GM23338 (cell line): ENCODE data around the gene DNAI2. TPM values are rescaled to one million over a fixed set of nuclear protein-coding genes. Genes with fewer than 3 reads are reported as not detected.

Source experiments
- ATAC-seq: fragments of 200-7000 bp; cut with Tn5 transposase; 3 replicates; pipeline ENCODE4 v1.9.1; 2020
- DNase-seq: peaks from one replicate; pipeline ENCODE4 v3.0.0-alpha.2; 2015; ENCODE audit warnings: low spot score
- H2AFZ ChIP-seq: fragments of 200-600 bp; sonication (generic); 2 replicates; pipeline ENCODE4 v1.8.0; 2016; ENCODE audit warnings: antibody characterized with exemption, mild to moderate bottlenecking, moderate library complexity
- H3F3A ChIP-seq: fragments of 200-600 bp; sonication (generic); replicated peaks from 2 replicates; pipeline ENCODE4 v1.8.0; 2017; ENCODE audit warnings: antibody characterized with exemption, mixed run types, low read depth
- H3K27ac ChIP-seq: fragments of 200-600 bp; sonication (generic); 2 replicates; pipeline ENCODE4 v1.6.1; 2016; ENCODE audit warnings: low read depth
- H3K27me3 ChIP-seq: fragments of 200-600 bp; sonication (generic); 2 replicates; pipeline ENCODE4 v1.8.0; 2016; ENCODE audit warnings: mild to moderate bottlenecking, mixed run types, moderate library complexity; ENCODE audit not compliant: insufficient read depth
- H3K36me3 ChIP-seq: fragments of 200-600 bp; sonication (generic); 2 replicates; pipeline ENCODE4 v1.8.0; 2016; ENCODE audit warnings: mild to moderate bottlenecking; ENCODE audit not compliant: insufficient read depth
- H3K4me1 ChIP-seq: fragments of 200-600 bp; sonication (generic); 2 replicates; pipeline ENCODE4 v1.8.0; 2016; ENCODE audit warnings: mild to moderate bottlenecking, moderate library complexity; ENCODE audit not compliant: insufficient read depth
- H3K4me2 ChIP-seq: fragments of 200-600 bp; sonication (generic); 2 replicates; pipeline ENCODE4 v1.7.1; 2017; ENCODE audit warnings: mixed run types
- H3K4me3 ChIP-seq: fragments of 200-600 bp; sonication (generic); 2 replicates; pipeline ENCODE4 v1.6.1; 2016; ENCODE audit warnings: mixed run types
- H3K79me2 ChIP-seq: fragments of 200-600 bp; sonication (generic); replicated peaks from 2 replicates; pipeline ENCODE4 v1.8.0; 2017; ENCODE audit warnings: mild to moderate bottlenecking; ENCODE audit not compliant: insufficient read depth
- H3K9me2 ChIP-seq: fragments of 200-600 bp; sonication (generic); 2 replicates; pipeline ENCODE4 v1.8.0; 2017; ENCODE audit not compliant: insufficient read depth
- H4K20me1 ChIP-seq: fragments of 200-600 bp; sonication (generic); replicated peaks from 2 replicates; pipeline ENCODE4 v1.8.0; 2017; ENCODE audit warnings: mild to moderate bottlenecking; ENCODE audit not compliant: insufficient read depth
- H3K27ac Mint-ChIP-seq: 2 replicates; pipeline ENCODE4 v1.8.0; 2020; ENCODE audit warnings: inconsistent platforms, mild to moderate bottlenecking, moderate library complexity, mixed read lengths
- H3K27me3 Mint-ChIP-seq: 3 replicates; pipeline ENCODE4 v1.8.0; 2022; ENCODE audit warnings: low read depth, mild to moderate bottlenecking, moderate library complexity, mixed read lengths, inconsistent platforms; ENCODE audit not compliant: insufficient read depth, poor library complexity
- H3K36me3 Mint-ChIP-seq: 3 replicates; pipeline ENCODE4 v1.8.0; 2021; ENCODE audit warnings: low read depth, mild to moderate bottlenecking, inconsistent platforms, moderate library complexity, mixed read lengths
- H3K4me1 Mint-ChIP-seq: 3 replicates; pipeline ENCODE4 v1.8.0; 2020; ENCODE audit warnings: mild to moderate bottlenecking, inconsistent platforms, mixed read lengths
- H3K4me3 Mint-ChIP-seq: 3 replicates; pipeline ENCODE4 v1.8.0; 2021; ENCODE audit warnings: moderate library complexity, mild to moderate bottlenecking, inconsistent platforms, mixed read lengths
- H3K9me3 Mint-ChIP-seq: 3 replicates; pipeline ENCODE4 v1.8.0; 2020; ENCODE audit warnings: moderate library complexity, mild to moderate bottlenecking, inconsistent platforms, mixed read lengths
- CREB1 ChIP-seq: fragments of 250-450 bp; sonication (Bioruptor Pico); IDR thresholded peaks from 2 replicates; pipeline ENCODE4 v1.5.0; 2020; ENCODE audit warnings: low read depth, mild to moderate bottlenecking, moderate library complexity
- JUNB ChIP-seq: IDR thresholded peaks from one replicate; pipeline ENCODE4 v1.6.1; 2016; ENCODE audit warnings: antibody characterized with exemption; ENCODE audit not compliant: unreplicated experiment
- NANOG ChIP-seq: IDR thresholded peaks from 2 replicates; pipeline ENCODE4 v1.6.1; 2016; ENCODE audit warnings: antibody characterized with exemption, borderline replicate concordance
- POLR2AphosphoS5 ChIP-seq: IDR thresholded peaks from 2 replicates; pipeline ENCODE4 v1.6.1; 2016; ENCODE audit warnings: antibody characterized with exemption, low read depth
- STAT1 ChIP-seq: IDR thresholded peaks from one replicate; pipeline ENCODE4 v1.6.1; 2016; ENCODE audit warnings: antibody characterized with exemption; ENCODE audit not compliant: unreplicated experiment
- ZNF114 ChIP-seq: fragments of 250-450 bp; sonication (Bioruptor Pico); IDR thresholded peaks from 2 replicates; pipeline ENCODE4 v1.5.0; 2020; ENCODE audit warnings: mild to moderate bottlenecking, moderate library complexity
- polyA plus RNA-seq: library from polyadenylated mRNA; unstranded; fragments of >200 nt; fragmentation: Nextera tagmentation; extraction: Ambion mirVana; gene quantifications from 2 replicates; pipeline ENCODE4 v1.2.1, GENCODE V29; 2016
- total RNA-seq: library from RNA; depleted of rRNA; stranded (reverse); fragments of >200 nt; shearing (Covaris generic); gene quantifications from 2 replicates; pipeline ENCODE4 v1.2.3, GENCODE V29; 2014
- TF ChIP-seq, protein P1 (sequence below): fragments of 250-450 bp; sonication (Bioruptor Pico); IDR thresholded peaks from 2 replicates; pipeline ENCODE4 v1.5.0; 2020; ENCODE audit warnings: mild to moderate bottlenecking, moderate library complexity
- TF ChIP-seq, protein P2 (sequence below): IDR thresholded peaks from one replicate; pipeline ENCODE4 v1.6.1; 2018; ENCODE audit warnings: antibody characterized with exemption; ENCODE audit not compliant: unreplicated experiment

The DNAI2 gene
- total and polyA plus RNA-seq, 2 experiments from 2014 or later = 0.21 TPM; not detected in 1

DNA sequence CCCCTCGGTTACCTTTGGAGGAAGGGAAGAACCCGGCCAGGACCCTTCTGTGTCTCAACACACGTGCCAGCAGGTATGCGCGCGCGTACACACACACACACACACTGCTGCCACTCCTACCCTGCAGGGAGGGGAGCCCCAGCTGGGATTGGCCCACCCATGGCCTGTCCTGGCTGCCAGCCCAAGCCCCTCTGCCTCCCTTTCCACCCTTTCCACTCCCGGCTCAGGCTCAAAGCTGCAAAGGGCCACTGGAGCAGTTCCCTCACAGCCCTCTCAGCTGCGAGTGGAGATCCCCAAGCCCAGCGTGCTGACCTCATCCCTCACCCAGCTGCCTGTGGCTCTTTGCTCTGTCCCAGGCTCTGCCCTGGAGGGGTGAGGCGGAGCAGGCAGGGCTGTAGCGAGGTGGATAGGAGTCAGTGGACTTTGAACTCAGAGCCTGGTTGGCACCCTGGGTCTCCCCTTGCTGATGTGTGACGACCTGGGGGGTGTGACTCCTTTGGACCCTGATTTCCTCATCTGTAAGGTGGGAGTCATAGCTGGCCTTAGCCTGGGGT lies 66.5 kb downstream of the DNAI2 start:
- ATAC-seq = peak; percentile 14
- no peaks in the 10 kb centered on the region for H3K36me3 Mint-ChIP-seq
- no peaks in the 10 kb centered on the region for H3F3A ChIP-seq
- H3K27me3 Mint-ChIP-seq = peaks cover 7% of the 10 kb centered on the region
- no peak overlapping the region for H2AFZ ChIP-seq
- no peak for TF ChIP-seq JUNB
- TF ChIP-seq, protein P1, sequence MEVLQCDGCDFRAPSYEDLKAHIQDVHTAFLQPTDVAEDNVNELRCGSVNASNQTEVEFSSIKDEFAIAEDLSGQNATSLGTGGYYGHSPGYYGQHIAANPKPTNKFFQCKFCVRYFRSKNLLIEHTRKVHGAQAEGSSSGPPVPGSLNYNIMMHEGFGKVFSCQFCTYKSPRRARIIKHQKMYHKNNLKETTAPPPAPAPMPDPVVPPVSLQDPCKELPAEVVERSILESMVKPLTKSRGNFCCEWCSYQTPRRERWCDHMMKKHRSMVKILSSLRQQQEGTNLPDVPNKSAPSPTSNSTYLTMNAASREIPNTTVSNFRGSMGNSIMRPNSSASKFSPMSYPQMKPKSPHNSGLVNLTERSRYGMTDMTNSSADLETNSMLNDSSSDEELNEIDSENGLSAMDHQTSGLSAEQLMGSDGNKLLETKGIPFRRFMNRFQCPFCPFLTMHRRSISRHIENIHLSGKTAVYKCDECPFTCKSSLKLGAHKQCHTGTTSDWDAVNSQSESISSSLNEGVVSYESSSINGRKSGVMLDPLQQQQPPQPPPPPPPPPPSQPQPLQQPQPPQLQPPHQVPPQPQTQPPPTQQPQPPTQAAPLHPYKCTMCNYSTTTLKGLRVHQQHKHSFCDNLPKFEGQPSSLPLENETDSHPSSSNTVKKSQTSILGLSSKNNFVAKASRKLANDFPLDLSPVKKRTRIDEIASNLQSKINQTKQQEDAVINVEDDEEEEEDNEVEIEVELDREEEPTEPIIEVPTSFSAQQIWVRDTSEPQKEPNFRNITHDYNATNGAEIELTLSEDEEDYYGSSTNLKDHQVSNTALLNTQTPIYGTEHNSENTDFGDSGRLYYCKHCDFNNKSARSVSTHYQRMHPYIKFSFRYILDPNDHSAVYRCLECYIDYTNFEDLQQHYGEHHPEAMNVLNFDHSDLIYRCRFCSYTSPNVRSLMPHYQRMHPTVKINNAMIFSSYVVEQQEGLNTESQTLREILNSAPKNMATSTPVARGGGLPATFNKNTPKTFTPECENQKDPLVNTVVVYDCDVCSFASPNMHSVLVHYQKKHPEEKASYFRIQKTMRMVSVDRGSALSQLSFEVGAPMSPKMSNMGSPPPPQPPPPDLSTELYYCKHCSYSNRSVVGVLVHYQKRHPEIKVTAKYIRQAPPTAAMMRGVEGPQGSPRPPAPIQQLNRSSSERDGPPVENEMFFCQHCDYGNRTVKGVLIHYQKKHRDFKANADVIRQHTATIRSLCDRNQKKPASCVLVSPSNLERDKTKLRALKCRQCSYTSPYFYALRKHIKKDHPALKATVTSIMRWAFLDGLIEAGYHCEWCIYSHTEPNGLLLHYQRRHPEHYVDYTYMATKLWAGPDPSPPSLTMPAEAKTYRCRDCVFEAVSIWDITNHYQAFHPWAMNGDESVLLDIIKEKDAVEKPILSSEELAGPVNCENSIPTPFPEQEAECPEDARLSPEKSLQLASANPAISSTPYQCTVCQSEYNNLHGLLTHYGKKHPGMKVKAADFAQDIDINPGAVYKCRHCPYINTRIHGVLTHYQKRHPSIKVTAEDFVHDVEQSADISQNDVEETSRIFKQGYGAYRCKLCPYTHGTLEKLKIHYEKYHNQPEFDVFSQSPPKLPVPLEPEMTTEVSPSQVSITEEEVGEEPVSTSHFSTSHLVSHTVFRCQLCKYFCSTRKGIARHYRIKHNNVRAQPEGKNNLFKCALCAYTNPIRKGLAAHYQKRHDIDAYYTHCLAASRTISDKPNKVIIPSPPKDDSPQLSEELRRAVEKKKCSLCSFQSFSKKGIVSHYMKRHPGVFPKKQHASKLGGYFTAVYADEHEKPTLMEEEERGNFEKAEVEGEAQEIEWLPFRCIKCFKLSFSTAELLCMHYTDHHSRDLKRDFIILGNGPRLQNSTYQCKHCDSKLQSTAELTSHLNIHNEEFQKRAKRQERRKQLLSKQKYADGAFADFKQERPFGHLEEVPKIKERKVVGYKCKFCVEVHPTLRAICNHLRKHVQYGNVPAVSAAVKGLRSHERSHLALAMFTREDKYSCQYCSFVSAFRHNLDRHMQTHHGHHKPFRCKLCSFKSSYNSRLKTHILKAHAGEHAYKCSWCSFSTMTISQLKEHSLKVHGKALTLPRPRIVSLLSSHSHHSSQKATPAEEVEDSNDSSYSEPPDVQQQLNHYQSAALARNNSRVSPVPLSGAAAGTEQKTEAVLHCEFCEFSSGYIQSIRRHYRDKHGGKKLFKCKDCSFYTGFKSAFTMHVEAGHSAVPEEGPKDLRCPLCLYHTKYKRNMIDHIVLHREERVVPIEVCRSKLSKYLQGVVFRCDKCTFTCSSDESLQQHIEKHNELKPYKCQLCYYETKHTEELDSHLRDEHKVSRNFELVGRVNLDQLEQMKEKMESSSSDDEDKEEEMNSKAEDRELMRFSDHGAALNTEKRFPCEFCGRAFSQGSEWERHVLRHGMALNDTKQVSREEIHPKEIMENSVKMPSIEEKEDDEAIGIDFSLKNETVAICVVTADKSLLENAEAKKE = no peak
- no peak for TF ChIP-seq POLR2AphosphoS5
- no peak for TF ChIP-seq NANOG
- no peak overlapping the region for H3K4me2 ChIP-seq
- H3K4me1 Mint-ChIP-seq = peaks cover 11% of the 10 kb centered on the region
- no peaks in the 10 kb centered on the region for H3K79me2 ChIP-seq
- no peak overlapping the region for H3K27ac ChIP-seq
- no peak overlapping the region for H3K27ac Mint-ChIP-seq
- no peak overlapping the region for H3K4me3 Mint-ChIP-seq
- H3K9me3 Mint-ChIP-seq = no peaks in the 10 kb centered on the region
- no peak for DNase-seq
- no peaks in the 10 kb centered on the region for H4K20me1 ChIP-seq
- H3K9me2 ChIP-seq = no peaks in the 10 kb centered on the region
- H3K4me3 ChIP-seq = no peak overlapping the region
- no peaks in the 10 kb centered on the region for H3K4me1 ChIP-seq
- H3K36me3 ChIP-seq = no peaks in the 10 kb centered on the region
- H3K27me3 ChIP-seq = no peaks in the 10 kb centered on the region

DNA sequence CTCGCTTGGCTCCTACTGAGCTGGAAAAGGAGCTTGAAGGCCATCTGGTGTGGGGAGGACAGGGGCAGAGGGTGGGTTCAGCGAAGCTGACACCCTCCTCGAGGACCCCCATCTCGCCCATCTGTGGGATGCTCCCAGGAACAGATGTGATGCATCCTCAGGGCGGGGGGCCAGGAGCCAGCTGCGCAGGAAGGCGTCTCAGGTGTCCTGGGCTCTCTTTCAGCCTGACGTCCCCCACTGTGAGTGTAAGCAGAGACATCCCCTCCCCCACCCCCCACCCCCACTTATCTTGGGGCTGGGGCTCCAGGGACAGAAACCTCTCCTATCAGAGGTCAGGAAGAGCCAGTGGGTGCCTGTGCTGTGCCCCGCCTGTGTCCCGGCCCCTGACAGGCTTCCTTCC lies 68.2 kb downstream of the DNAI2 start:
- H3K9me3 Mint-ChIP-seq = no peaks in the 10 kb centered on the region
- Histone ChIP-seq H3K27ac (no peak overlapping the region), H3K27me3 (no peaks in the 10 kb centered on the region), H3F3A (no peaks in the 10 kb centered on the region), H4K20me1 (no peaks in the 10 kb centered on the region), H3K4me1 (no peaks in the 10 kb centered on the region), H2AFZ (no peak overlapping the region), H3K9me2 (no peaks in the 10 kb centered on the region), H3K4me2 (no peak overlapping the region), H3K36me3 (no peaks in the 10 kb centered on the region), H3K4me3 (no peak overlapping the region), H3K79me2 (no peaks in the 10 kb centered on the region)
- ATAC-seq = peak; percentile 18
- H3K36me3 Mint-ChIP-seq = no peaks in the 10 kb centered on the region
- no peak for DNase-seq
- peaks cover 7% of the 10 kb centered on the region for H3K27me3 Mint-ChIP-seq
- H3K4me3 Mint-ChIP-seq = no peak overlapping the region
- H3K4me1 Mint-ChIP-seq = peaks cover 7% of the 10 kb centered on the region; the same call in 2 of the 3 replicates
- no peak overlapping the region for H3K27ac Mint-ChIP-seq
- TF ChIP-seq, protein P2, sequence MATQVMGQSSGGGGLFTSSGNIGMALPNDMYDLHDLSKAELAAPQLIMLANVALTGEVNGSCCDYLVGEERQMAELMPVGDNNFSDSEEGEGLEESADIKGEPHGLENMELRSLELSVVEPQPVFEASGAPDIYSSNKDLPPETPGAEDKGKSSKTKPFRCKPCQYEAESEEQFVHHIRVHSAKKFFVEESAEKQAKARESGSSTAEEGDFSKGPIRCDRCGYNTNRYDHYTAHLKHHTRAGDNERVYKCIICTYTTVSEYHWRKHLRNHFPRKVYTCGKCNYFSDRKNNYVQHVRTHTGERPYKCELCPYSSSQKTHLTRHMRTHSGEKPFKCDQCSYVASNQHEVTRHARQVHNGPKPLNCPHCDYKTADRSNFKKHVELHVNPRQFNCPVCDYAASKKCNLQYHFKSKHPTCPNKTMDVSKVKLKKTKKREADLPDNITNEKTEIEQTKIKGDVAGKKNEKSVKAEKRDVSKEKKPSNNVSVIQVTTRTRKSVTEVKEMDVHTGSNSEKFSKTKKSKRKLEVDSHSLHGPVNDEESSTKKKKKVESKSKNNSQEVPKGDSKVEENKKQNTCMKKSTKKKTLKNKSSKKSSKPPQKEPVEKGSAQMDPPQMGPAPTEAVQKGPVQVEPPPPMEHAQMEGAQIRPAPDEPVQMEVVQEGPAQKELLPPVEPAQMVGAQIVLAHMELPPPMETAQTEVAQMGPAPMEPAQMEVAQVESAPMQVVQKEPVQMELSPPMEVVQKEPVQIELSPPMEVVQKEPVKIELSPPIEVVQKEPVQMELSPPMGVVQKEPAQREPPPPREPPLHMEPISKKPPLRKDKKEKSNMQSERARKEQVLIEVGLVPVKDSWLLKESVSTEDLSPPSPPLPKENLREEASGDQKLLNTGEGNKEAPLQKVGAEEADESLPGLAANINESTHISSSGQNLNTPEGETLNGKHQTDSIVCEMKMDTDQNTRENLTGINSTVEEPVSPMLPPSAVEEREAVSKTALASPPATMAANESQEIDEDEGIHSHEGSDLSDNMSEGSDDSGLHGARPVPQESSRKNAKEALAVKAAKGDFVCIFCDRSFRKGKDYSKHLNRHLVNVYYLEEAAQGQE = no peak
- no peak for TF ChIP-seq ZNF114
- no peak for TF ChIP-seq CREB1 (CRISPR knock-in tag)
- no peak for TF ChIP-seq STAT1
